GM19023 (cell line): ENCODE measurements around the gene KIF27.
"Not testable (repeated sequence)": the region's sequence is repeated elsewhere in the genome, so short reads cannot be mapped to it uniquely, and the experiment has no call there.

ENCODE experiments used
- ATAC-seq: cut with Tn5 transposase; IDR thresholded peaks from one replicate; pipeline ENCODE4 v1.9.1; 2021; ENCODE audit warnings: mild to moderate bottlenecking, moderate library complexity; ENCODE audit not compliant: unreplicated experiment

The KIF27 gene, protein sequence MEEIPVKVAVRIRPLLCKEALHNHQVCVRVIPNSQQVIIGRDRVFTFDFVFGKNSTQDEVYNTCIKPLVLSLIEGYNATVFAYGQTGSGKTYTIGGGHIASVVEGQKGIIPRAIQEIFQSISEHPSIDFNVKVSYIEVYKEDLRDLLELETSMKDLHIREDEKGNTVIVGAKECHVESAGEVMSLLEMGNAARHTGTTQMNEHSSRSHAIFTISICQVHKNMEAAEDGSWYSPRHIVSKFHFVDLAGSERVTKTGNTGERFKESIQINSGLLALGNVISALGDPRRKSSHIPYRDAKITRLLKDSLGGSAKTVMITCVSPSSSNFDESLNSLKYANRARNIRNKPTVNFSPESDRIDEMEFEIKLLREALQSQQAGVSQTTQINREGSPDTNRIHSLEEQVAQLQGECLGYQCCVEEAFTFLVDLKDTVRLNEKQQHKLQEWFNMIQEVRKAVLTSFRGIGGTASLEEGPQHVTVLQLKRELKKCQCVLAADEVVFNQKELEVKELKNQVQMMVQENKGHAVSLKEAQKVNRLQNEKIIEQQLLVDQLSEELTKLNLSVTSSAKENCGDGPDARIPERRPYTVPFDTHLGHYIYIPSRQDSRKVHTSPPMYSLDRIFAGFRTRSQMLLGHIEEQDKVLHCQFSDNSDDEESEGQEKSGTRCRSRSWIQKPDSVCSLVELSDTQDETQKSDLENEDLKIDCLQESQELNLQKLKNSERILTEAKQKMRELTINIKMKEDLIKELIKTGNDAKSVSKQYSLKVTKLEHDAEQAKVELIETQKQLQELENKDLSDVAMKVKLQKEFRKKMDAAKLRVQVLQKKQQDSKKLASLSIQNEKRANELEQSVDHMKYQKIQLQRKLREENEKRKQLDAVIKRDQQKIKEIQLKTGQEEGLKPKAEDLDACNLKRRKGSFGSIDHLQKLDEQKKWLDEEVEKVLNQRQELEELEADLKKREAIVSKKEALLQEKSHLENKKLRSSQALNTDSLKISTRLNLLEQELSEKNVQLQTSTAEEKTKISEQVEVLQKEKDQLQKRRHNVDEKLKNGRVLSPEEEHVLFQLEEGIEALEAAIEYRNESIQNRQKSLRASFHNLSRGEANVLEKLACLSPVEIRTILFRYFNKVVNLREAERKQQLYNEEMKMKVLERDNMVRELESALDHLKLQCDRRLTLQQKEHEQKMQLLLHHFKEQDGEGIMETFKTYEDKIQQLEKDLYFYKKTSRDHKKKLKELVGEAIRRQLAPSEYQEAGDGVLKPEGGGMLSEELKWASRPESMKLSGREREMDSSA (N-terminal part only)

DNA sequence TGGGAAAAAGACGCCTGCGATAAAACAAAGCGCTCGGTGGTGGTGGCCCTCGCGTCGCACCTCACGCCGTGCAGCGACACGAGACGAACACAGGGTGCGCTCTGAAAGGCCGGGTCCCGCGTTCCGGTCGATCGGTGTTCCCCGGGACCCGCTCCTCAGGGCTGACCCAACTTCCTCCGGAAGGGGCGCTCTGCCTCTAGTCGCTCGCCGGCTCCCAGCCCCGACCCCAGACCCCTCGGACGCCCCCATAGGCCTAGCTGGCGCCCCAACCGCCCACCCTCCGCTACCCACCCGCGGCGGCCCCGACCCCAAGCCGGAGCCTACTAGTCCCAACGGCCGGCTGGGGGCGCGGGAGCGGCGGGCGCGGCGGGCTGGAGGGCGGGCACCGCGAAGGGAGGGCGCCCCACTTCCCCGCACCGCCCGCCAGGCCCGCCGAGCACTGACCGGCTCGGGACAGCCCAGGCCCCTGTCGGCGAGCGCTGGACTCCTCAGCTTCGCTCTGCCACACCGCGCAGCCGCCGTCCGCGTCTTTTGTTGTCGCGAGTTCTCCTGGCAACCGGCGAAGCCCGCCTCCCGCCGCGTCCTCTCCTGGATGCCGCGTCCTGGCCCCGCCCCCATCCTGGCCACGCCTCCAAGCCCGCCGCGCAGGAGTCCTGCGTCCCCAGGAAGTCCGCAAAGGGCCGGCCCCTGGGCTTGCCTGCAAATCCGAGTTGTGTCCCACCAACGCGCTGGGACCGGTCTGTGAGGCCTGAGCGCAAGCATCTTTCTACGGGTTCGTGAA, at the start of gene KIF27:
Gene KIF27, minus strand, starts transcription at position 506 of the 781 bp plus-strand sequence. CDS start 5,841 bp downstream, outside the sequence.
- ATAC-seq, result peak; percentile 93

DNA sequence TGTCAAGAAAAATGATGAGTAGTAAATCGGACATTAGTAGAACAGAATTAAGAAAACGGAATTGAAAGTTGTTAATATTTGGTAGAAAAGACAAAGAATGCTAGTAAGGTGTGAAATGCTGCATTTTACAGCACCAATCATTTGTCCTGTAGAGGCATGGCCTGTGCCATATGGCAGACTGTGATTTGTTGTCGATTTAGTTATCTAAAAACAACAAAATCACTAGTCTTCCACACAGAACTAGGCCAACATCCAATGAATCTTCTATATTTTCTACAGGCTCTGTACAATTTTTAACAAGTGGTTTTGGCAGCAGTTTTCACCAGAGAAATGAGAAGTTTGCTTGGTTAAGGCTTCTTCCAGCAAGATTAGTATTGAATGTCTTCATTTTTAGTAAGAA, 48.4 kb upstream of the KIF27 start:
- no peak for ATAC-seq

DNA sequence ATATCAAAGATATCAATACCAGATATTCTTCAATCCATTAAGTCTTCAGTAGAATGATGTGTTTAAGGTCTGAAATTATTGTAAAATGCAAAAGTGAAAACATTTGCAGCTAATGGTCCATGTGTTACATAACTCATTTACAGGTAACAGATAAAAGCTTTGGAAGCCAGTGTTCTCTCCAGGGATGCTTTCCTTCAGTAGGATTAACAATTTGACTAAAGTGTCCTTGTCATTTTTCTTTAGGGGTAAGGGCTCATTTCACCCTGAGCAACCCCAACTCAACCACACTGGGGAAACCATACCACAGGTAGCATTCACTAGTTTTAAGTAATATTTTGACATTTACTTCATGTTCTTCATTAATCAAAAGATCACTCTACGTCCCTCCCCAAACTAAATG, 45.8 kb upstream of the KIF27 start:
- ATAC-seq, result no peak

DNA sequence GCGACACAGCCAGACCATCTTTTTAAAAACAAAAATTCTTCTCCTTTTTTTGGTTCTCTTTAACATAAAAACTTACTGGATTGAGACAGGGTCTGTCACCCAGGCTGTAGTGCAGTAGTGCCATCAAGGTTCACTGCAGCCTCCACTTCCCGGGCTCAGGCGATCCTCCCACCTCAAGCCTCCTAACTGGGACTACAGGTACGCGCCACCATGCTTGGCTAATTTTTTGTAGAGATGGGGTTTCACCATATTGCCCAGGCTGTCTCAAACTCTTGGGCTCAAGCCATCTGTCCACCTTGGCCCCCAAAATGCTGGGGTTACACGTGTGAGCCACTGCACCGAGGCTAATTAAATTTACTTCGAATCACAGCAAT, 45.0 kb upstream of the KIF27 start:
- ATAC-seq, result no peak

DNA sequence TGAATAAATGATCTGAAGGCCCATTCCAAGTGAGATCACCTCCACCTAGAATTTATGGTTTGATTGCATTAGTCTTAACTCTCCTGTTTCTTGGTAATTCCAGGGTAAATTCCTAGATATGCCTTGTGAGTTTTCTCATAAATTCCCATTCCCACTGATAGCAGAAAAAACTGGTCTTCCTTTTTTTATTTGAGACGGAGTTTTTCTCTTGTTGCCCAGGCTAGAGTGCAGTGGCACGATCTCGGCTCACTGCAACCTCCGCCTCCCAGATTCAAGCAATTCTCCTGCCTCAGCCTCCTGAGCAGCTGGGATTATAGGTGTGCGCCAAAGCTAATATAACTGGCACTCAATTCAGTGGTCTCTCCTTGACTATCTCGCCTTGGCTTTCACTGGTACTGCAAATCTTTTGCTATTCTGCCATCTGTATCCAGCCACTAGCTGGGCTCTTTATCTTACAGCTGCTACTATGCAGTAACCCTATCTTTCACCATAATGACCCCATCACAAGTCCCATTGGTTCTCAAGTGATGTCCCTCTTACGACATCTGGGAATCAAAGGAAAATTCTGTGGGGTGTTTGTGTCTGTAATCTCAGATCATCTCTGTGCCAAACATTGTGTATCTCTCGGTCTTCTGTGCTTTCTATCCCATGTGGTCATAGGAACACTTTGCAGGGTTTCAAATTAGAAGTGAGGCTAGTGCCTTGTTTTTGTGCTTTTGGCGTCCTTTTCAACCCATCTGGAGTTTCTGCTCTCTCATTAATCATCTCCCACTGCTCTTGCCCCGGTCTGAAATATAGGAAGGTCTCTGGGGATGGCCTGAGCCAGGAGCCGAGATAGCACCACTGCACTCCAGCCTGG, 44.3 kb upstream of the KIF27 start:
- no peak for ATAC-seq

DNA sequence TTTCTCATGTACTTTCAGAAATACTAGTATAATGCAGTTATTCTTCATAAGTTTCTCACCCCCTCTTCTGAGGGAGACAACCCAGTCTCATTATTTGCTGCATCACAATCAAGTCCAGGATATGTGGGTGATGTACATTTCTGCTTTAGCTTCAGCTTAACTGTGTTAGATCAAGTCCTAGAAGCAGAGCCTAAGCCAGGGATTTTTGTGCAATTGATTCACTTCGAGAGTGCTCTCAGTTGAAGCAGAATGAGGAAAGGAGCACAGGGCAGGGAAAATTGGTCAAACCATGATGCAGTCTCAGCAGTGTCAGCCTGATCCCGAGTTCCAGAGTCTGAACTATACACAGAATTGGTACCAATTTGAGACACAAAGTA, 43.7 kb upstream of the KIF27 start:
- ATAC-seq, result no peak

DNA sequence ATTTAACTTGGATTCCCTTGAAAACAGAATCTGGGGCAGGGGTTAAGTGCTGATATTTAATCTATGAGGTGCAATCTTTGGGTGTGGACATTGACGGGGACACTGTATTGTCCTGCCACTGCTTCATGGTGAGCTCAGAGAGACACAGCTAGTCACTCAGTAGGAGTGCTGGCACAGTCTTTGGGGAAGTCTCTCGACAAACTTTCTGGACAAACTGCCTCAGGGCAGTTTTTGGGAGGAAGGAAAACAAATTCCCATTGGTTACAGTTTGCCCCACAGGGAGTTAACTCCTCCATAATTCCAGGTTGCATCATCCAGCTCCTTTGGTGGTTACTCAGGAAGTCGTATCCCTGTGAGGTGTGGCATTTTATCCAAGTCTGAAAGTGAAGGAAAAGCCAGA, 40.9 kb upstream of the KIF27 start:
- ATAC-seq, result no peak

DNA sequence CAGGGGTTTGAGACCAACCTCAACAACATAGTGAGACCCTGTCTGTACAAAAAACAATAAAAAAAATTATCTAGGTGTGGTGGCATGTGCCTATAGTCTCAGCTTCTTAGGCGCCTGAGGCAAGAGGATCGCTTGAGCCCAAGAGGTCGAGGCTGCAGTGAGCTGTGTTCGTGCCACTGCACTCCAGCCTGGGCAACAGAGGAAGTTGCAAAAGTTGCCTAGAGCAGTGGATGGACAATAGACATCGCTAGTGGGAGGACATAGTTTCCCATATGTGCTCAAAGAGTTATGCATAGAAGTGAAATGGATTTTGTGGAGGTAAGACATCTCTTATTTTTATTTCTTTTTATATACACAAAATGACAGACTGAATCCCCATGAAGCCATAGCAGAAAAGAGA, 39.8 kb upstream of the KIF27 start:
- no peak for ATAC-seq

DNA sequence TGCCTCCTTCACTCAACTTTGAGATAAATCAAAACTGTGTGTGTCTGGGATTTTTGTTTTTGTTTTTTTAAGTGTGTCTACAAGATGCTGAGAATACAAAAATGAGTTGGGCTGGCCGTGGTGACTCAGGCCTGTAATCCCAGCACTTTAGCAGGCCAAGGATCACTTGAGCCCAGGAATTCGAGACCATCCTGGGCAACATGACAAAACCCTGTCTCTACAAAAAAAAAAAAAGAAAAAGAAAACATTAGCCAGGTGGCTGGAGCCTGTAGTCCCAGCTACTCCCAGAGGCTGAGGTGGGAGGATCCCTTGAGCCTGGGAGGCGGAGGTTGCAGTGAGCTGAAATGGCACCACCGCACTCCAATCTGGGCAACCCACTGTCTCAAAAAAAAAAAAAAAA, 37.8 kb upstream of the KIF27 start:
- no peak for ATAC-seq

DNA sequence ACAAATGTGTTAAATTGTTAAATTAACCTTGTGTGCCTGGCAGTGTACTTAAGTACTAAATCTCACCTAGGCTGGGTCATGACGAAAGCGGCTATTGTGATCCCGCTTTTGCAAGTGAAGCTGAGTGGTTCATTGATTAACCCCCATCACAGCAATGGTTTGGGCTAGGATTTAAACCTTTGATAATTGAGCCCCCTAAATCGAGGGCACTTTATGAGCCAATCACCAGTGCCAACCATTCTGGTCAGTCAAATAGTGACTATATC, 35.9 kb upstream of the KIF27 start:
- no peak for ATAC-seq

DNA sequence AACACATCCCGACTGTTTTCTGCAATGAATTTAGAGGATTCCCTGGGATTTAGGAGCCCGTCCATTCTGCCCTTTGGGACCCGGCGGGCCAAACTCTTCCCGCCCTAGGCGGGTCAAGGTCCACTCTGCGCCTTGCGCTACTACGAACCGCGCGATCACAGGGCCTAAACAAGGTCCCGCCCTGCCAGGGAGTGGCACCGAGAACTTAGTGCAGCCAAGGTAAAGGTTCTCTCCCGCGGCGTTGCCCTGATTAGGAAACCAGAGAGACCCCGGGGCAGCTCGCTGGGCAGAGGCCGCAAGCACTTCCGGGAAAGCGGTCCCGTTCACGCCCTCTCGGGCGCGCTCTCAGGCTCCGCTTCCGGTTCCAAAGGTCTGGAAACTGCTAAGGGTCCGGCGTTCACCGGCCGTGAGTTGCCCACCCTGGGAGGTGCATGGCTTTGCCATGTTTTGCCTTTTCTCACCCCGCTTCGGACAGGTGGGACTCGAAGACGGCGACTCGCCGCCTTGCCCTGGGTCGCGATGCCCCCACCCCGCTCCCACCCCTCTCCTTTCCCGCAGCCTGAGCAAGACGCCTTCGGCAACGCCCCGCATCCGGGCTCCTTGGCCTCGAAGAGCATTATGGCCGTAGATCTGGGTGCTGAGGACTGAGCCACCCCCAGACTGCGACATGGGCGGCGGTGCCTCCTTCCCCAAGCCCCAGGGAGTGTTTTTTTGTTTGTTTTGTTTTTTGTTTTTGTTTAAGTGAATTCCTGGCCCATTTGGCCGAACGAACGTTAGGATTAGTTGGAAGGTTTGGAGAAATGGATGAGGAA, 35.4 kb upstream of the KIF27 start:
- ATAC-seq, result peak; percentile 79

DNA sequence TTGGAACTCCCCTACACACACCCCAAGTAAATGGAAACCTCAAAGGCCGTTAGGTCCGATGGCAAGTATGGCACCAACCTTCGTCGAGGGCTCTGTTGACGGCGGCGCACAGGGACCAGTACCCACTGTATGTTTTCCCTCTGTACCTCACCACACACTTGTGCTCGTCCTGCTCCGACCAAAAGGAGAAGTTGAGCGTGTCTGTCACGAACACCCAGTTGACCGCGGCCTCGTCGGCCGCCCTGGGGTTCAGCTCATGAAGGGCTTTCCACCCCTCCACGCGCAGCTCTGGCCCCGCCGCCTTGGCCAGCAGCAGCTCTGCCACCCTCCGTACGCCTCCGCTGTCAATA, 34.8 kb upstream of the KIF27 start:
- ATAC-seq, result peak; percentile 60

DNA sequence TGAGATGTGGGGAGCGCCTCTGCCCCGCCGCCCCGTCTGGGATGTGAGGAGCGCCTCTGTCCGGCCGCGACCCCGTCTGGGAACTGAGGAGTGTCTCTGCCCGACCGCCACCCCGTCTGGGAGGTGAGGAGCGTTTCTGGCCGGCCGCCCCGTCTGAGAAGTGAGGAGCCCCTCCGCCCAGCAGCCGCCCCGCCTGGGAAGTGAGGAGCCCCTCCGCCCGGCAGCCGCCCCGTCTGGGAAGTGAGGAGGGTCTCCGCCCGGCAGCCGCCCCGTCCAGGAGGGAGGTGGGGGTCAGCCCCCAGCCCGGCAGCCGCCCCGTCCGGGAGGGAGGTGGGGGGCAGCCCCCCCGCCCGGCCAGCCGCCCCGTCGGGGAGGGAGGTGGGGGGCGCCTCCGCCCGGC, 26.9 kb upstream of the KIF27 start:
- not testable (repeated sequence) for ATAC-seq

DNA sequence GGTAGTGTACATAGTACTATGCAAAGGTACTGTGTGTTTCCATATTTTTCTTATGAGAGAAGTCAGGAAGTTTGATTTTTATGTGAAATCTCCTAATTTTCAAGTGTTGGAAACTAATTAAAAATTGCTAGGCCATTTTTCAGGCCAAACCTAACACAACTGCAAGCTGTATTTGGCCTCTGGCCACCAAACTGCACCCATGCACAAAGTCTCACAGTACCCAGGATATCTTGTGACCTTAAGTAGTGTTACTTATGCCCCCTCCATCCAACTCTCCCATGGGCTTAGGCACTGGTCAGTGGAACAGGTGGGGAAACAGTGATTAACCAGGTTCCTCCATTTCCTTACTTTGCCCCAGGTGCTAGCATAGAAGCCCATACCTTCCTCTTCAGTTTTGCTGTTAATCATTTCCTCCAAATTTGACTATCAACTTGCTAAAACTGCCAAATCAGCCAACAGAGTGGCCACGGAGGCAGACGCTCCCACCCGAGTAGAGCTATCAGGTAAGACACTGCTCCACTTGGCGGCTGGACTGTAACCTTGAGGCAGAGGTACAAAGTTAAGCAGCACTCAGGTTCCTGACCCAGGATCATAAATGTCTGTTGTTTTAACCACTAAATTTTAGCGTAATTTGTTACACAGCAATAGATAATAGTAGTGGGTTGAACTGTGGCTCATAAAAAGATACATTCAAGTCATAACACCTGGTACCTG, 19.5 kb upstream of the KIF27 start:
- no peak for ATAC-seq

DNA sequence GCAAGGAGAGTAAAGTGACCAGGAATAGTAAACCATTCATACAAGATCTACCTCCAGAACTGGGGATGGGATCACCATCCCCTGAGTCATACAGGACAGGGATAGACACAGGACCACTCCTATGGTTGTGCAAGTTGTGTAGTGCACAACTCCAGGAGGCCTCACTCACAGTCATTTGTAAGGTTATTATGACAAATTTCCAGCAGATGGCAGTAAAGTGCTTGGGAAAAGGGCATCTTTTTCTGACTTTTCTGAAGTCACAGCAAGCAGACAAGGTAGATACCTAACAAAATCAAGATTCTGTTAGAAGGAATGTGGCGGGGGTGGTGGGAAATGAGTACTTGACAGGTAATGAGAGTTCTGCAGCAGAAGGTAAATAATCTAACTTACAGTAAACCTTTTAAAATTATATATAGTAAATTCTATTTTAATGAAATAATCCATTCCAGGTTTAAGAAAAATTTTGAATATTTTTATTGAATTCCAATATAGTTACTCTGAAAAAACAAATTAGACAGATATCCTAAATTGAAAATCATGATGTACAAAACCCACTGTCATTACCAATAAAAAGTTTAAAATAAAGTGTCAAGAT, 16.7 kb upstream of the KIF27 start:
- peak; percentile 66 for ATAC-seq

DNA sequence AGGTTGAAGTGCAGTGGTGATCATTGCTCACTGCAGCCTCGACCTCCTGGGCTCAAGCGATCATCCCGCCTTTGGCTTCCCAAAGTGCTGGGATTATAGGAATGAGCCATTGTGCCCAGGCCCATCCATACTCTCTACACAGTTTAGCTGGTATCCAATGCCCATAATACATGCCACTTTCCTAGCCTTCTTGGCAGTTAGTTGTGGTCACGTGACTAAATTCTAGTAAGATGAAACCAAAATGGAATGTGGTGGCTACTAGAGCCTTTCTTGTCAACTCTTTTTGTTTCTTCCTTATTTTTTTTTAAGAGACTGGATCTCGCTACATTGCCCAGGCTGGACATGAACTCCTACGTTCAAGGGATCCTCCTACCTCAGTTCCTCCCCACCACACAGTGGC, 15.3 kb upstream of the KIF27 start:
- no peak for ATAC-seq

DNA sequence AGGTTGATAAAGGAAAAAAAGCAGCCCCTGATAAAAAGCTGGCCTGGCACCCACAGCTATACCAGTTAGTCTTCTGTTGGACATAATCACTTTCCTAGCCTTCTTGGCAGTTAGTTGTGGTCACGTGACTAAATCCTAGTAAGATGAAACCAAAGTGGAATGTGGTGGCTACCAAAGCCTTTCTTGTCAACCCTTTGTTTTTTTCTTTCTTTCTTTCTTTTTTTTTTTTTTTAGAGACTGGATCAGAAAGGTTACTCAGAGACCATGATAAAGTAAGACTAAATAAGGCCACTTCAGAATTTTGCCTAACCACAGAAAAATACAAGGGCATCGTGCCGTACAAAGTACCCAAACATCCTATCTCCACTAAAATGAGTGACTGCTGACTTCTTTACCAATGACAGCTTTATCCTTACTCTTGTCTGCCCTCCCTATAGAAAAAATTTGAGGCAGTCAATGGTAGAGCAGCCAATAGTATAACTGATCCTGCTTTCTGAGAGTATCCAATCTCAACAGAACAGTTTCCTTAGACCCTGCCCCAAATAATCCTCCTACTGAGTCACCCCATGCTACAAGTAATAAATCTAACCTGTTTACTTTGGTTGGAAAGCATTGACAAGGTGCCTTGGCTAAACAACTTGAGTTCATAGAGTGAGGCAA, 14.2 kb upstream of the KIF27 start:
- no peak for ATAC-seq
